CD8-positive, alpha-beta memory T cell (primary cell): Measurements from ENCODE around the gene PCYT1B. TPM values are rescaled to one million over a fixed set of nuclear protein-coding genes. Genes with fewer than 3 reads are reported as not detected.

ENCODE experiments used
- CTCF ChIA-PET: fragments of 350-600 bp; sonication (Branson Sonifier 250); formaldehyde crosslinking; loops from one replicate; lab custom pipeline; 2021; ENCODE audit warnings: antibody characterized with exemption; lab: Charles Lee
- POLR2A ChIA-PET: fragments of 350-600 bp; sonication (Branson Sonifier 250); formaldehyde crosslinking; loops from one replicate; lab custom pipeline; 2021; ENCODE audit warnings: antibody characterized with exemption; lab: Charles Lee
- DNase-seq, 5 donors: peaks; one replicate each; pipeline versions ENCODE4 v3.0.0 to v3.0.0-alpha.2; 2020 to 2022; ENCODE audit warnings: mixed read lengths in 1 of 5
- H3K27ac ChIP-seq: one replicate; pipeline ENCODE4 v1.7.0; 2013; ENCODE audit warnings: low read depth, mild to moderate bottlenecking, low read length, moderate library complexity
- H3K27me3 ChIP-seq: 2 replicates; pipeline ENCODE4 v1.7.0; 2013; ENCODE audit warnings: low read length, mild to moderate bottlenecking; ENCODE audit not compliant: insufficient read depth, poor library complexity, severe bottlenecking
- H3K36me3 ChIP-seq: 2 replicates; pipeline ENCODE4 v1.7.0; 2013; ENCODE audit warnings: mild to moderate bottlenecking, low read length, moderate library complexity; ENCODE audit not compliant: insufficient read depth
- H3K4me1 ChIP-seq: 2 replicates; pipeline ENCODE4 v1.7.0; 2013; ENCODE audit warnings: mild to moderate bottlenecking, low read length, moderate library complexity; ENCODE audit not compliant: insufficient read depth
- H3K4me3 ChIP-seq: 2 replicates; pipeline ENCODE4 v1.7.0; 2013; ENCODE audit warnings: mild to moderate bottlenecking, low read length
- H3K9me3 ChIP-seq: 2 replicates; pipeline ENCODE4 v1.7.0; 2013; ENCODE audit warnings: mild to moderate bottlenecking, low read length
- H3K27ac Mint-ChIP-seq, 8 donors: one replicate each; pipeline ENCODE4 v1.8.0; 2020 to 2021; ENCODE audit warnings: mixed read lengths in 8 of 8, mild to moderate bottlenecking in 6 of 8, inconsistent platforms in 3 of 8, moderate library complexity in 3 of 8
- H3K27me3 Mint-ChIP-seq, 2 donors: one replicate each; pipeline ENCODE4 v1.8.0; 2020 to 2021; ENCODE audit warnings: mixed read lengths in 2 of 2, mild to moderate bottlenecking in 1 of 2, moderate library complexity in 1 of 2
- H3K36me3 Mint-ChIP-seq, 3 donors: one replicate each; pipeline ENCODE4 v1.8.0; 2020 to 2021; ENCODE audit warnings: mixed read lengths in 3 of 3, inconsistent platforms in 1 of 3, mild to moderate bottlenecking in 1 of 3
- H3K4me1 Mint-ChIP-seq, 3 donors: one replicate each; pipeline ENCODE4 v1.8.0; 2020 to 2021; ENCODE audit warnings: mixed read lengths in 3 of 3, inconsistent platforms in 1 of 3, mild to moderate bottlenecking in 1 of 3
- H3K4me3 Mint-ChIP-seq, 7 donors: one replicate each; pipeline ENCODE4 v1.8.0; 2020 to 2021; ENCODE audit warnings: mixed read lengths in 7 of 7, mild to moderate bottlenecking in 6 of 7, moderate library complexity in 4 of 7, inconsistent platforms in 2 of 7
- H3K9me3 Mint-ChIP-seq, 5 donors: one replicate each; pipeline ENCODE4 v1.8.0; 2020 to 2022; ENCODE audit warnings: mixed read lengths in 5 of 5, mild to moderate bottlenecking in 3 of 5, moderate library complexity in 2 of 5, inconsistent platforms in 1 of 5
- polyA plus RNA-seq: library from polyadenylated mRNA; unstranded; fragments of 300-500 nt; fragmentation: Illumina TruSeq; gene quantifications from one replicate; pipeline ENCODE4 v1.2.3, GENCODE V29; 2021
- total RNA-seq, 2 experiments: library from RNA; stranded (reverse); gene quantifications; one replicate each; pipeline ENCODE4 v1.2.3, GENCODE V29; 2021

PCYT1B gene
- total and polyA plus RNA-seq, 3 experiments from 2014 or later: not detected

DNA sequence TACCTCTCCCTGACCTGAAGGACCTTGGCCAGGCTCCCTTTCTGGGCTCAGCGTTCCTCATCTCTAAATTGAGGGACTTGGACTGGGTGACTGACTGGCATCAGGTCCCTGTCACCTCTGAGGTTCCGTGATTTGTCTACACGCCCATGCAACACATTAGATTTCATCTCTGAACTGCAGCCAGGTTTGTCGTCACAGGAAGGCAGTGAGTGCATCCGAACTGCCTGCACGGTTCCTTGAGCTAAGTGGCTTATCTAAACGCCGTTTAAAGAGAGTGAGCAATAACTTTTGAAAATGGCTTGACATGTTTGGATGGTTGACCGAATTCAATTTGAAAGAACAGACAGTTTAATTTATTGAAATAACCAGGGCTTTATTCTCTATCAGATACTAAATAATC lies 70.1 kb downstream of the PCYT1B start:
- POLR2A ChIA-PET: no interaction called here
- no peak overlapping the region for H3K4me3 Mint-ChIP-seq
- no peaks in the 10 kb centered on the region for H3K4me1 Mint-ChIP-seq
- H3K27me3 Mint-ChIP-seq: peaks cover 0 to 7% of the 10 kb centered on the region in 2 donors
- no peak overlapping the region for H3K27ac ChIP-seq
- CTCF ChIA-PET: no interaction called here
- H3K27me3 ChIP-seq: no peaks in the 10 kb centered on the region
- peak overlapping the region in 1 of 8 donors; percentile 64 for H3K27ac Mint-ChIP-seq
- no peaks in the 10 kb centered on the region for H3K36me3 ChIP-seq
- no peaks in the 10 kb centered on the region for H3K36me3 Mint-ChIP-seq
- no peak for DNase-seq
- H3K9me3 Mint-ChIP-seq: no peaks in the 10 kb centered on the region
- no peaks in the 10 kb centered on the region for H3K4me1 ChIP-seq
- no peaks in the 10 kb centered on the region for H3K9me3 ChIP-seq
- no peak overlapping the region for H3K4me3 ChIP-seq

DNA sequence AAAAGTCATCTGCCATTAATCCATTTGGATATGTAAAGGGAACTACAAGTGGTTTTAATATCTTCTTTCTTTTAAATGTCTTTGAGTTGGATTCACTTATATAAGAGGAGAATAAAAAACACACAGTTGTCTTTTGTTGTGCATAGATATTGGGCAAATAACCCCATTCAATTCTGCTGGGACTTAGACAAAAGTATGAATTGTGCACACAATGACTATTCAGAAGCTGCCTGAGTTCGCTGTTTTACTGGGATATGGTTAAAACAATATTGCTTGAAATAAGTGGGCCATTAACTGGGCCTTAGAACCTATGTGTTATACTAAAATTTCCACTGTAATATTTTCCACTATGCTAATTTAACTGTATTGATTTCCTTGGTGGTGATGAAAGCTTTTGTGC lies 71.7 kb downstream of the PCYT1B start:
- no peaks in the 10 kb centered on the region for H3K4me1 ChIP-seq
- no peak overlapping the region for H3K4me3 ChIP-seq
- no peaks in the 10 kb centered on the region for H3K4me1 Mint-ChIP-seq
- CTCF ChIA-PET: no interaction called here
- H3K4me3 Mint-ChIP-seq: no peak overlapping the region
- peaks cover 0 to 7% of the 10 kb centered on the region in 2 donors for H3K27me3 Mint-ChIP-seq
- no peak for DNase-seq
- H3K36me3 Mint-ChIP-seq: no peaks in the 10 kb centered on the region
- no peaks in the 10 kb centered on the region for H3K9me3 ChIP-seq
- no peaks in the 10 kb centered on the region for H3K27me3 ChIP-seq
- H3K9me3 Mint-ChIP-seq: no peaks in the 10 kb centered on the region
- H3K36me3 ChIP-seq: no peaks in the 10 kb centered on the region
- H3K27ac Mint-ChIP-seq: no peak overlapping the region
- no peak overlapping the region for H3K27ac ChIP-seq
- POLR2A ChIA-PET: no interaction called here

DNA sequence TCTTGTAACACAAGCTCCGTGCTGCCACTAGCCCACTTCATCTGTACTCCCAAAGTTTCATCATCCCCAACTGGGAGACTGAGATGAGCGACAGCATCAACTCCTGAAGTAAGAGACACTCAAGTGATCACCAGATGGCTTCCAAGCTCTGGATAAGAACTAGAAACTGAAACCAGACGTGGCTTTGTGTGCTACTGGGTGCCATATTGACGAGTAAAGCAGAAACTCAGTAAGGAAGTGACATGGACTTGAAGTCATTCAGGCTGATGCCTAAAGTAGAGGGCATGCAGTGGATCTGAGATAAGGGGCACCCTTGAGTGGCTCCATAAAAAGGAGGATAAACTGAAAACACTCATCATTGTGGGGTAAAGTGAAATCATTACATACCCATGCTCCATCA lies 72.4 kb downstream of the PCYT1B start:
- DNase-seq: no peak
- CTCF ChIA-PET: no interaction called here
- H3K4me1 ChIP-seq: no peaks in the 10 kb centered on the region
- H3K4me1 Mint-ChIP-seq: no peaks in the 10 kb centered on the region
- H3K27me3 ChIP-seq: no peaks in the 10 kb centered on the region
- no peak overlapping the region for H3K27ac Mint-ChIP-seq
- H3K9me3 ChIP-seq: no peaks in the 10 kb centered on the region
- no peaks in the 10 kb centered on the region for H3K36me3 ChIP-seq
- H3K27me3 Mint-ChIP-seq: peaks cover 0 to 5% of the 10 kb centered on the region in 2 donors
- H3K4me3 Mint-ChIP-seq: no peak overlapping the region
- H3K9me3 Mint-ChIP-seq: no peaks in the 10 kb centered on the region
- H3K27ac ChIP-seq: no peak overlapping the region
- POLR2A ChIA-PET: no interaction called here
- no peaks in the 10 kb centered on the region for H3K36me3 Mint-ChIP-seq
- no peak overlapping the region for H3K4me3 ChIP-seq

DNA sequence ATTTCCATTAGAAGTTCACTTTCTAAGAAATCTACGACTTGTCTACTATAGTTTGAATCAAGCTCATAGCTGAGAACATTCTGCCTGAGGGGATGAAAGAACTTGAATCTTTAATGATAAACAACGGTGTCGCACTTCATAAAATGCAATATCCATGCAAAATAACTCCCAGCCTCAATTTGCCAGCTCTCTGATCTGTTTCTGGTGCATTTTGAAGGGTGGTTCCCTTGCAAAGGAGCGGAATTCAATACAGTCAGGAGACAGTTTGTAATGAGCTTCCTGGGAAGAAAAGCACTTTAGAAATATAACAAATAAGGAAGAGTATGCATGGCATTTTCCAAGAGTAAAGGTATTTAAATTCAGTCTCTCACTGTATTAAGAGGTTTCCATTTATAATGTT lies 80.0 kb downstream of the PCYT1B start:
- peaks cover 6 to 10% of the 10 kb centered on the region in 2 donors for H3K27me3 Mint-ChIP-seq
- no peaks in the 10 kb centered on the region for H3K36me3 ChIP-seq
- ChIA-PET POLR2A (no interaction called here), CTCF (no interaction called here)
- H3K4me3 Mint-ChIP-seq: no peak overlapping the region
- no peak overlapping the region for H3K4me3 ChIP-seq
- no peaks in the 10 kb centered on the region for H3K27me3 ChIP-seq
- H3K4me1 ChIP-seq: no peaks in the 10 kb centered on the region
- H3K9me3 ChIP-seq: no peaks in the 10 kb centered on the region
- no peaks in the 10 kb centered on the region for H3K4me1 Mint-ChIP-seq
- H3K27ac Mint-ChIP-seq: no peak overlapping the region
- no peaks in the 10 kb centered on the region for H3K9me3 Mint-ChIP-seq
- H3K36me3 Mint-ChIP-seq: peaks cover 0 to 5% (median 0%) of the 10 kb centered on the region in 3 donors
- H3K27ac ChIP-seq: no peak overlapping the region
- no peak for DNase-seq

DNA sequence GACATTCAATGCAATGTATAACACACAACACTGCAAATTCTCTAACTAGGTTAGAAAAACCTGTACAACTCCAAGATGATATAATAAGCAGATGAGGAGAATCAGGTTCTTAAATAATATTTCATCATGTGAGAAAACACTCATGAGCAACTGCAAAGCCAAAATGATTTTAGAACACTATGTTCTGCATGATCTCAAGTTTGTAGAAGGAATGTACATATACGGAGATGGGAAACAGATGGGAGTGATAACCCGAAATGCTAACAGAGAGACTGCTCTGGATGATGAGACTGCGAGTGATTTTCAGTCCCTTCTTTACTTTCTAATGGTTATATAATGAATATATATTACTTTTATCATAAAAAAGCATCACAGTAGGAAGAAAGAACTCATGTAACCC lies 80.9 kb downstream of the PCYT1B start:
- Mint-ChIP-seq H3K4me3 (no peak overlapping the region), H3K27me3 (peaks cover 6 to 10% of the 10 kb centered on the region in 2 donors), H3K36me3 (peaks cover 0 to 5% (median 0%) of the 10 kb centered on the region in 3 donors), H3K27ac (peak overlapping the region in 1 of 8 donors; percentile 24), H3K9me3 (no peaks in the 10 kb centered on the region), H3K4me1 (no peaks in the 10 kb centered on the region)
- Histone ChIP-seq H3K4me1 (no peaks in the 10 kb centered on the region), H3K9me3 (no peaks in the 10 kb centered on the region), H3K4me3 (no peak overlapping the region), H3K27me3 (no peaks in the 10 kb centered on the region), H3K36me3 (no peaks in the 10 kb centered on the region), H3K27ac (no peak overlapping the region)
- ChIA-PET CTCF (no interaction called here), POLR2A (no interaction called here)
- no peak for DNase-seq

DNA sequence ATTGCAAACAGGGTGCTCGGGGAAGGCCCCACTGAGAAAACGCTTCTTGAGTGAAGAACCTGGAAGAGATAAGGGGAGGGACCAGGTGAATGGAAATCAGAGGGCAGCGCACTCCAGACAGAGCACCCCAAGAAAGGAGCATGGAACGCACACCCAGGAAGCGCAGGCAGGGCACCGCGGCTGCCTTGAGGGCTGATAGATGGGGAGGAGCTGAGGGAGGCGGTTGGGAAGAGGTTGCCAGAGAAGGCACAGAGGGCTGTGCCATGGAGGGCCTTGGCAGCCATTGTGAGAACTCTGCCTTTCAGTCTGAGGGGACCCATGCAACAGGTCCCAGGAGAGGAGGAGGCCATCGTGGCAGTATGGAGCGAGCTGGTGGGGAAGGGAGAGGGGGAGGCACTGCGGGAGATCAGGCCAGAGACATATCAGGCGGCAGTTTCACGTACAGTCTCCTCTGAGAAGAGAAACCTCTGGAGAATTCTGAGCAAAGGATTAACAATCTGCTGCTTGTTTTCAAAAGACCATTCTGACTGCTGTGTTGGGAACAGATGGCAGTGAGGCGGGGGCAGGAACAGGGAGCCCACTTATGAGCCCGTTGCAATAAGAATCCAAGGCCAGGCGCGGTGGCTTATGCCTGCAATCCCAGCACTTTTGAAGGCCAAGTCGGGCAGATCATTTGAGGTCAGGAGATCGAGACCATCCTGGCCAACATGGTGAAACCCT lies 83.7 kb downstream of the PCYT1B start:
- Mint-ChIP-seq H3K36me3 (no peaks in the 10 kb centered on the region), H3K9me3 (no peaks in the 10 kb centered on the region), H3K4me1 (no peaks in the 10 kb centered on the region), H3K27ac (no peak overlapping the region), H3K27me3 (peaks cover 7% of the 10 kb centered on the region in 2 donors), H3K4me3 (no peak overlapping the region)
- Histone ChIP-seq H3K27ac (no peak overlapping the region), H3K9me3 (no peaks in the 10 kb centered on the region), H3K27me3 (no peaks in the 10 kb centered on the region), H3K4me1 (no peaks in the 10 kb centered on the region), H3K36me3 (no peaks in the 10 kb centered on the region), H3K4me3 (no peak overlapping the region)
- DNase-seq: no peak
- ChIA-PET CTCF (no interaction called here), POLR2A (no interaction called here)

DNA sequence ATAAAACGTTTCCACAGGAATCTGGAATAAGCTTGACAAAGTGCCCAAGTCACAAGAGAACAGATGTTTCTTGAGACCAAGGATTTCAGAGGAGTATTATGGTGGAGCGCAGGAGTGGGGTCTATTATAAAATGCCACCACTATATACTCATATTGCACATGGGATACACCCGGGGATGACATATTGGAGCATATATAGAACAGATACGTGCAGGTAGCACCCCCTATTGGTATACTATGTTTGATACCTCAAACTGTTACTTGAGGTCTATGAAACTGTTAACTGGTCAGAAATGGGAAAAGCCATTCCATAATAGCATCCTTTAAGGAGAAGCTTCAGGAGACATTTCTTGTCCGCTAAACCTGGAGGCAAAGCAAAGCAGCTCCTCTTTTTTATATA lies 86.0 kb downstream of the PCYT1B start:
- H3K4me3 Mint-ChIP-seq: no peak overlapping the region
- no peaks in the 10 kb centered on the region for H3K36me3 ChIP-seq

DNA sequence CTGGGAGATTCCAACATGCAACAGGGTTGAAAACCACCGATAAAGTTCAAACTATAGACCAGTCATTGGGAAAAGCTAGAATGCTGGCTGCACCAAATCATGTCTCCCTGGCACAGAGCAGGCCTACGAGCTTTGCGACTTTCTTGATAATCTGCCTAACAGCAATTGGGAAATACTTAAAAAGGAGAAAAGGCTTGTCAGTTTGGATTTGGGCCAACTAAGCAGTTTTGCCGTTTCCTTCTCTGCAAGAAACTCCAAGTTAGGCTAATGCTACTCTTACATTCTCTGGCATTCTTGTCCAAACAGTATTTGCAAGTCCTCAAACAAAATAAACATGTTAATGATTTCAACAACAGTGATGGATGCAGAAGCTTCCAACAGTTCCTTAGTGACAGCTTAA lies 94.1 kb downstream of the PCYT1B start:
- no peaks in the 10 kb centered on the region for H3K9me3 ChIP-seq
- ChIA-PET CTCF (interaction anchor here (0.9 kb wide), 1 partner anchor 182 kb away, joined by 3 read pairs; no protein-coding TSS in a partner anchor), POLR2A (no interaction called here)
- no peaks in the 10 kb centered on the region for H3K4me1 Mint-ChIP-seq
- H3K27ac ChIP-seq: no peak overlapping the region
- no peaks in the 10 kb centered on the region for H3K36me3 Mint-ChIP-seq
- no peaks in the 10 kb centered on the region for H3K27me3 ChIP-seq
- H3K9me3 Mint-ChIP-seq: no peaks in the 10 kb centered on the region
- no peaks in the 10 kb centered on the region for H3K36me3 ChIP-seq
- no peak overlapping the region for H3K27ac Mint-ChIP-seq
- H3K4me1 ChIP-seq: no peaks in the 10 kb centered on the region
- H3K4me3 ChIP-seq: no peak overlapping the region
- no peak for DNase-seq
- H3K4me3 Mint-ChIP-seq: no peak overlapping the region
- peaks cover 0 to 3% of the 10 kb centered on the region in 2 donors for H3K27me3 Mint-ChIP-seq

More for the DNA sequence above, 86.0 kb downstream of the PCYT1B start:
- DNase-seq: no peak
- H3K4me3 ChIP-seq: no peak overlapping the region
- H3K4me1 Mint-ChIP-seq: no peaks in the 10 kb centered on the region
- no peaks in the 10 kb centered on the region for H3K4me1 ChIP-seq
- H3K27ac Mint-ChIP-seq: no peak overlapping the region
- H3K36me3 Mint-ChIP-seq: no peaks in the 10 kb centered on the region
- no peaks in the 10 kb centered on the region for H3K9me3 Mint-ChIP-seq
- H3K27ac ChIP-seq: no peak overlapping the region
- ChIA-PET POLR2A (no interaction called here), CTCF (no interaction called here)
- peaks cover 4 to 7% of the 10 kb centered on the region in 2 donors for H3K27me3 Mint-ChIP-seq
- no peaks in the 10 kb centered on the region for H3K27me3 ChIP-seq
- H3K9me3 ChIP-seq: no peaks in the 10 kb centered on the region
